Mononuclear cell (primary cell): Measurements from ENCODE around the gene SEC22C. TPM values are rescaled to one million over a fixed set of nuclear protein-coding genes. Genes with fewer than 3 reads are reported as not detected.
"Not testable (repeated sequence)": the region's sequence is repeated elsewhere in the genome, so short reads cannot be mapped to it uniquely, and the experiment has no call there.

Experiments used
- H3K27me3 ChIP-seq: 2 replicates; pipeline ENCODE4 v1.6.0; 2011; ENCODE audit warnings: low read length, control low read depth; ENCODE audit not compliant: insufficient read depth
- H3K4me1 ChIP-seq: 2 replicates; pipeline ENCODE4 v1.5.1; 2011; ENCODE audit warnings: mild to moderate bottlenecking, low read length, control low read depth; ENCODE audit not compliant: insufficient read depth
- H3K4me3 ChIP-seq: 2 replicates; pipeline ENCODE4 v1.5.1; 2011; ENCODE audit warnings: mild to moderate bottlenecking, low read length, moderate library complexity
- H3K9me3 ChIP-seq: 2 replicates; pipeline ENCODE4 v1.5.1; 2011; ENCODE audit warnings: low read depth, mild to moderate bottlenecking, control low read depth, low read length
- total RNA-seq: library from RNA; depleted of rRNA; stranded (reverse); fragments of >200 nt; gene quantifications from one replicate; pipeline ENCODE4 v1.2.3, GENCODE V29; 2012

SEC22C gene
- total RNA-seq, 1 donor, result 75.0 TPM

GRCh38 chr3:42591811-42592210, 10.0 kb upstream of the SEC22C start:
- H3K4me3 ChIP-seq, result no peak overlapping the region
- H3K9me3 ChIP-seq, result no peaks in the 10 kb centered on the region
- peaks cover 16% of the 10 kb centered on the region for H3K4me1 ChIP-seq
- H3K27me3 ChIP-seq, result no peaks in the 10 kb centered on the region

- H3K4me1 ChIP-seq, result peaks cover 16% of the 10 kb centered on the region
- H3K27me3 ChIP-seq, result no peaks in the 10 kb centered on the region
- H3K9me3 ChIP-seq, result no peaks in the 10 kb centered on the region
- peak overlapping the region; percentile 60 for H3K4me3 ChIP-seq
Observed at GRCh38 chr3:42590989-42591756, 9.4 kb upstream of the SEC22C start.

- Histone ChIP-seq H3K27me3 (no peaks in the 10 kb centered on the region), H3K4me3 (no peak overlapping the region)
Observed at GRCh38 chr3:42589382-42590109, 7.8 kb upstream of the SEC22C start.

GRCh38 chr3:42588625-42589024, 6.9 kb upstream of the SEC22C start:
- Histone ChIP-seq H3K4me1 (peaks cover 16% of the 10 kb centered on the region), H3K4me3 (no peak overlapping the region), H3K27me3 (no peaks in the 10 kb centered on the region), H3K9me3 (no peaks in the 10 kb centered on the region)

More at GRCh38 chr3:42589382-42590109, 7.8 kb upstream of the SEC22C start:
- no peaks in the 10 kb centered on the region for H3K9me3 ChIP-seq
- H3K4me1 ChIP-seq, result peaks cover 16% of the 10 kb centered on the region

GRCh38 chr3:42582474-42583070, 805 bp upstream of the SEC22C start:
- Histone ChIP-seq H3K4me1 (peaks cover 21% of the 10 kb centered on the region), H3K4me3 (peak overlapping the region; percentile 56), H3K27me3 (no peaks in the 10 kb centered on the region)

GRCh38 chr3:42581400-42581708, 413 bp downstream of the SEC22C start:
- no peaks in the 10 kb centered on the region for H3K9me3 ChIP-seq
- peaks cover 21% of the 10 kb centered on the region for H3K4me1 ChIP-seq
- H3K4me3 ChIP-seq, result peak overlapping the region; percentile 56
- no peaks in the 10 kb centered on the region for H3K27me3 ChIP-seq

More at GRCh38 chr3:42582474-42583070, 805 bp upstream of the SEC22C start:
- no peaks in the 10 kb centered on the region for H3K9me3 ChIP-seq

- peaks cover 21% of the 10 kb centered on the region for H3K4me1 ChIP-seq
- peaks cover 16% of the 10 kb centered on the region for H3K9me3 ChIP-seq
- not testable (repeated sequence) for H3K4me3 ChIP-seq, H3K27me3 ChIP-seq
Observed at GRCh38 chr3:42579346-42579745, 2.4 kb downstream of the SEC22C start.

GRCh38 chr3:42578054-42578453, 3.7 kb downstream of the SEC22C start:
- Histone ChIP-seq H3K27me3 (no peaks in the 10 kb centered on the region), H3K4me1 (peaks cover 19% of the 10 kb centered on the region), H3K9me3 (peaks cover 22% of the 10 kb centered on the region), H3K4me3 (no peak overlapping the region)

GRCh38 chr3:42575137-42575741, 6.5 kb downstream of the SEC22C start:
- H3K4me1 ChIP-seq, result peaks cover under 1% of the 10 kb centered on the region
- H3K4me3 ChIP-seq, result no peak overlapping the region
- H3K27me3 ChIP-seq, result no peaks in the 10 kb centered on the region
- H3K9me3 ChIP-seq, result peaks cover 22% of the 10 kb centered on the region

- no peaks in the 10 kb centered on the region for H3K27me3 ChIP-seq
- no peaks in the 10 kb centered on the region for H3K4me1 ChIP-seq
- H3K4me3 ChIP-seq, result no peak overlapping the region
- H3K9me3 ChIP-seq, result peaks cover 22% of the 10 kb centered on the region
Observed at GRCh38 chr3:42572278-42572677, 9.5 kb downstream of the SEC22C start.

- H3K4me1 ChIP-seq, result no peaks in the 10 kb centered on the region
- H3K27me3 ChIP-seq, result no peaks in the 10 kb centered on the region
- H3K4me3 ChIP-seq, result no peak overlapping the region
- peaks cover 9% of the 10 kb centered on the region for H3K9me3 ChIP-seq
Observed at GRCh38 chr3:42569593-42570142, 12.1 kb downstream of the SEC22C start.

GRCh38 chr3:42562047-42562907, 19.5 kb downstream of the SEC22C start:
- Histone ChIP-seq H3K4me1 (no peaks in the 10 kb centered on the region), H3K27me3 (no peaks in the 10 kb centered on the region), H3K9me3 (no peaks in the 10 kb centered on the region), H3K4me3 (no peak overlapping the region)

GRCh38 chr3:42557854-42558253, 23.9 kb downstream of the SEC22C start:
- Histone ChIP-seq H3K27me3 (no peaks in the 10 kb centered on the region), H3K9me3 (no peaks in the 10 kb centered on the region), H3K4me1 (peaks cover 10% of the 10 kb centered on the region), H3K4me3 (no peak overlapping the region)

GRCh38 chr3:42556817-42557216, 24.9 kb downstream of the SEC22C start:
- not testable (repeated sequence) for H3K27me3 ChIP-seq, H3K4me3 ChIP-seq, H3K9me3 ChIP-seq
- H3K4me1 ChIP-seq, result peaks cover 10% of the 10 kb centered on the region
